RWPE2 (cell line): ENCODE results near the gene UBE2J2.

Source experiments
- ATAC-seq: fragments of 200-7000 bp; cut with Tn5 transposase; 3 replicates; pipeline ENCODE4 v1.9.1; 2021; ENCODE audit warnings: low read depth
- DNase-seq: peaks from one replicate; pipeline ENCODE4 v3.0.0-alpha.2; 2020; ENCODE audit warnings: low spot score
- H3K27ac ChIP-seq: fragments of 450-650 bp; 2 replicates; pipeline ENCODE4 v1.5.1; 2017; ENCODE audit warnings: mild to moderate bottlenecking; ENCODE audit not compliant: poor library complexity, severe bottlenecking
- H3K27me3 ChIP-seq: fragments of 250-450 bp; sonication (Bioruptor Pico); 2 replicates; pipeline ENCODE4 v1.5.1; 2021; ENCODE audit warnings: mild to moderate bottlenecking, moderate library complexity; ENCODE audit not compliant: insufficient read depth, poor library complexity, severe bottlenecking
- H3K36me3 ChIP-seq: fragments of 250-450 bp; sonication (Bioruptor Pico); 2 replicates; pipeline ENCODE4 v1.5.1; 2020; ENCODE audit warnings: low read depth, mild to moderate bottlenecking, moderate library complexity
- H3K4me1 ChIP-seq: fragments of 250-450 bp; sonication (Bioruptor Pico); 2 replicates; pipeline ENCODE4 v1.5.1; 2021; ENCODE audit warnings: mild to moderate bottlenecking, moderate library complexity; ENCODE audit not compliant: insufficient read depth, poor library complexity, severe bottlenecking
- H3K4me3 ChIP-seq: fragments of 250-450 bp; sonication (Bioruptor Pico); 2 replicates; pipeline ENCODE4 v1.5.1; 2021; ENCODE audit warnings: mild to moderate bottlenecking, moderate library complexity; ENCODE audit not compliant: severe bottlenecking
- H3K9me3 ChIP-seq: fragments of 250-450 bp; sonication (Bioruptor Pico); 2 replicates; pipeline ENCODE4 v1.5.1; 2021; ENCODE audit warnings: mild to moderate bottlenecking, moderate library complexity; ENCODE audit not compliant: severe bottlenecking
- CTCF ChIP-seq: fragments of 450-650 bp; IDR thresholded peaks from one replicate; pipeline ENCODE4 v1.5.1; 2017; ENCODE audit warnings: mild to moderate bottlenecking, moderate library complexity; ENCODE audit not compliant: poor library complexity, severe bottlenecking

UBE2J2 gene

GRCh38 chr1:1291548-1292441 lies 18.1 kb upstream of the UBE2J2 start:
- DNase-seq, result no peak

GRCh38 chr1:1291023-1291528 lies 17.4 kb upstream of the UBE2J2 start:
- H3K27ac ChIP-seq, result no peak overlapping the region
- H3K36me3 ChIP-seq, result no peaks in the 10 kb centered on the region
- peak; percentile 35 for ATAC-seq
- H3K4me3 ChIP-seq, result no peak overlapping the region
- H3K27me3 ChIP-seq, result no peaks in the 10 kb centered on the region
- no peaks in the 10 kb centered on the region for H3K9me3 ChIP-seq
- DNase-seq, result no peak
- H3K4me1 ChIP-seq, result no peaks in the 10 kb centered on the region
- TF ChIP-seq CTCF, result no peak

More at GRCh38 chr1:1291548-1292441, 18.1 kb upstream of the UBE2J2 start:
- H3K27ac ChIP-seq, result no peak overlapping the region
- no peaks in the 10 kb centered on the region for H3K9me3 ChIP-seq
- H3K27me3 ChIP-seq, result no peaks in the 10 kb centered on the region
- TF ChIP-seq CTCF, result peak; percentile 81
- no peaks in the 10 kb centered on the region for H3K4me1 ChIP-seq
- H3K4me3 ChIP-seq, result no peak overlapping the region
- H3K36me3 ChIP-seq, result no peaks in the 10 kb centered on the region
- ATAC-seq, result peak; percentile 84

- Histone ChIP-seq H3K36me3 (no peaks in the 10 kb centered on the region), H3K27me3 (no peaks in the 10 kb centered on the region), H3K9me3 (no peaks in the 10 kb centered on the region), H3K4me1 (no peaks in the 10 kb centered on the region), H3K4me3 (no peak overlapping the region), H3K27ac (no peak overlapping the region)
- TF ChIP-seq CTCF, result peak; percentile 28
- no peak for DNase-seq
- ATAC-seq, result no peak
Observed at GRCh38 chr1:1290238-1290731, 16.6 kb upstream of the UBE2J2 start.

GRCh38 chr1:1287288-1288110 lies 13.8 kb upstream of the UBE2J2 start:
- no peak overlapping the region for H3K4me3 ChIP-seq
- ATAC-seq (no peak), DNase-seq (no peak)
- H3K9me3 ChIP-seq, result no peaks in the 10 kb centered on the region
- H3K36me3 ChIP-seq, result no peaks in the 10 kb centered on the region
- TF ChIP-seq CTCF, result no peak
- no peak overlapping the region for H3K27ac ChIP-seq
- no peaks in the 10 kb centered on the region for H3K4me1 ChIP-seq
- no peaks in the 10 kb centered on the region for H3K27me3 ChIP-seq
